Neural progenitor cell (in vitro differentiated cells): ENCODE data around the gene TMEM247. TPM values are rescaled to one million over a fixed set of nuclear protein-coding genes. Genes with fewer than 3 reads are reported as not detected.
"Not testable (repeated sequence)": the region's sequence is repeated elsewhere in the genome, so short reads cannot be mapped to it uniquely, and the experiment has no call there.

Source experiments
- DNase-seq: peaks from one replicate; pipeline ENCODE4 v3.0.0-alpha.2; 2016; ENCODE audit warnings: low spot score
- H2AFZ ChIP-seq: fragments of 200-600 bp; sonication (generic); replicated peaks from 2 replicates; pipeline ENCODE4 v1.6.1; 2016; ENCODE audit warnings: antibody characterized with exemption
- H3F3A ChIP-seq: fragments of 200-600 bp; sonication (generic); 2 replicates; pipeline ENCODE4 v1.6.1; 2016; ENCODE audit warnings: antibody characterized with exemption, low read depth
- H3K27ac ChIP-seq: fragments of 200-600 bp; sonication (generic); 2 replicates; pipeline ENCODE4 v1.5.1; 2016; ENCODE audit warnings: mild to moderate bottlenecking
- H3K27me3 ChIP-seq: fragments of 200-600 bp; sonication (generic); 2 replicates; pipeline ENCODE4 v1.6.1; 2016; ENCODE audit warnings: mild to moderate bottlenecking, moderate library complexity
- H3K36me3 ChIP-seq: fragments of 200-600 bp; sonication (generic); 2 replicates; pipeline ENCODE4 v1.5.1; 2016
- H3K4me1 ChIP-seq: fragments of 200-600 bp; sonication (generic); 2 replicates; pipeline ENCODE4 v1.6.1; 2016; ENCODE audit warnings: mixed run types
- H3K4me2 ChIP-seq: fragments of 200-600 bp; sonication (generic); 2 replicates; pipeline ENCODE4 v1.6.1; 2016
- H3K4me3 ChIP-seq: fragments of 200-600 bp; sonication (generic); 2 replicates; pipeline ENCODE4 v1.5.1; 2016
- H3K79me2 ChIP-seq: fragments of 200-600 bp; sonication (generic); 2 replicates; pipeline ENCODE4 v1.6.1; 2016; ENCODE audit warnings: low read depth
- H3K9ac ChIP-seq: fragments of 200-600 bp; sonication (generic); 2 replicates; pipeline ENCODE4 v1.6.1; 2016
- H3K9me3 ChIP-seq: fragments of 200-600 bp; sonication (generic); 2 replicates; pipeline ENCODE4 v1.5.1; 2016; ENCODE audit warnings: low read depth
- H4K20me1 ChIP-seq: fragments of 200-600 bp; sonication (generic); 2 replicates; pipeline ENCODE4 v1.6.1; 2016; ENCODE audit warnings: low read depth
- H3K27ac Mint-ChIP-seq: 3 replicates; pipeline ENCODE4 v1.8.0; 2021; ENCODE audit warnings: mixed read lengths
- H3K27me3 Mint-ChIP-seq: 2 replicates; pipeline ENCODE4 v1.8.0; 2022; ENCODE audit warnings: low read depth, mild to moderate bottlenecking, inconsistent platforms, moderate library complexity, mixed read lengths; ENCODE audit not compliant: insufficient read depth
- H3K36me3 Mint-ChIP-seq: 3 replicates; pipeline ENCODE4 v1.8.0; 2021; ENCODE audit warnings: mixed read lengths
- H3K4me1 Mint-ChIP-seq: 3 replicates; pipeline ENCODE4 v1.8.0; 2021; ENCODE audit warnings: mixed read lengths
- H3K4me3 Mint-ChIP-seq: 3 replicates; pipeline ENCODE4 v1.8.0; 2021; ENCODE audit warnings: mild to moderate bottlenecking, moderate library complexity, mixed read lengths
- H3K9me3 Mint-ChIP-seq: 3 replicates; pipeline ENCODE4 v1.8.0; 2020; ENCODE audit warnings: mixed read lengths
- EZH2 ChIP-seq: fragments of 200-600 bp; sonication (generic); IDR thresholded peaks from 2 replicates; pipeline ENCODE4 v1.6.1; 2017; ENCODE audit warnings: antibody characterized with exemption, mild to moderate bottlenecking, moderate library complexity
- EZH2phosphoT487 ChIP-seq: fragments of 200-600 bp; sonication (generic); IDR thresholded peaks from 2 replicates; pipeline ENCODE4 v1.6.1; 2017; ENCODE audit warnings: antibody characterized with exemption
- total RNA-seq: library from RNA; depleted of rRNA; stranded (reverse); fragments of >200 nt; gene quantifications from 2 replicates; pipeline ENCODE4 v1.2.3, GENCODE V29; 2015; ENCODE audit warnings: low replicate concordance
- TF ChIP-seq, protein P1 (sequence below): fragments of 200-600 bp; sonication (generic); IDR thresholded peaks from 2 replicates; pipeline ENCODE4 v1.5.1; 2017; ENCODE audit warnings: antibody characterized with exemption, mild to moderate bottlenecking

Gene TMEM247
- total RNA-seq, 1 donor from 2014 or later, result not detected

DNA sequence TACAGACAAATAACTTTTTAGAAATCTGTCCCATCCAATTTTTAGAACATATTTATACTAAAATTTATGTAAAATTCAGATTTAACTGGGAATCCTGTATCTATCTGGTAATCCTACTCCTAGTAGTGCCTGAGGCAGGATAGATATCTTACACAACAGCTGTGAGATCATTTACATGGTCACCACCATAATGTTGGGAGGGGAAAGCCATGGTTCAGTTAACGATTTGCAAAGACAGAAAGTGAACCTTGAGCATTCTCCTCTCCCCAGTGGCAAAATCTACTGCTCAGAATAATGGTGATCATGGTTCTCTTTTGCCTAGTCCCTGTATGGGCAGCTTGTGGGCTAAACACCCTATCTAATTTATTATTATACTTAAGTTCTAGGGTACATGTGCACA is 7.7 kb upstream of the TMEM247 start:
- Mint-ChIP-seq H3K9me3 (peaks cover 11% of the 10 kb centered on the region), H3K27me3 (no peaks in the 10 kb centered on the region), H3K27ac (no peak overlapping the region), H3K4me1 (no peaks in the 10 kb centered on the region), H3K36me3 (no peaks in the 10 kb centered on the region), H3K4me3 (no peak overlapping the region)
- Histone ChIP-seq H3K4me1 (no peaks in the 10 kb centered on the region), H3F3A (no peaks in the 10 kb centered on the region), H3K4me3 (no peak overlapping the region), H3K27ac (no peak overlapping the region), H2AFZ (no peak overlapping the region), H3K79me2 (no peaks in the 10 kb centered on the region), H3K9me3 (no peaks in the 10 kb centered on the region), H4K20me1 (no peaks in the 10 kb centered on the region), H3K9ac (no peak overlapping the region), H3K27me3 (no peaks in the 10 kb centered on the region), H3K4me2 (no peak overlapping the region), H3K36me3 (no peaks in the 10 kb centered on the region)
- TF ChIP-seq, protein P1, sequence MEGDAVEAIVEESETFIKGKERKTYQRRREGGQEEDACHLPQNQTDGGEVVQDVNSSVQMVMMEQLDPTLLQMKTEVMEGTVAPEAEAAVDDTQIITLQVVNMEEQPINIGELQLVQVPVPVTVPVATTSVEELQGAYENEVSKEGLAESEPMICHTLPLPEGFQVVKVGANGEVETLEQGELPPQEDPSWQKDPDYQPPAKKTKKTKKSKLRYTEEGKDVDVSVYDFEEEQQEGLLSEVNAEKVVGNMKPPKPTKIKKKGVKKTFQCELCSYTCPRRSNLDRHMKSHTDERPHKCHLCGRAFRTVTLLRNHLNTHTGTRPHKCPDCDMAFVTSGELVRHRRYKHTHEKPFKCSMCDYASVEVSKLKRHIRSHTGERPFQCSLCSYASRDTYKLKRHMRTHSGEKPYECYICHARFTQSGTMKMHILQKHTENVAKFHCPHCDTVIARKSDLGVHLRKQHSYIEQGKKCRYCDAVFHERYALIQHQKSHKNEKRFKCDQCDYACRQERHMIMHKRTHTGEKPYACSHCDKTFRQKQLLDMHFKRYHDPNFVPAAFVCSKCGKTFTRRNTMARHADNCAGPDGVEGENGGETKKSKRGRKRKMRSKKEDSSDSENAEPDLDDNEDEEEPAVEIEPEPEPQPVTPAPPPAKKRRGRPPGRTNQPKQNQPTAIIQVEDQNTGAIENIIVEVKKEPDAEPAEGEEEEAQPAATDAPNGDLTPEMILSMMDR, result no peak
- TF ChIP-seq EZH2phosphoT487 (no peak), EZH2 (no peak)
- no peak for DNase-seq

DNA sequence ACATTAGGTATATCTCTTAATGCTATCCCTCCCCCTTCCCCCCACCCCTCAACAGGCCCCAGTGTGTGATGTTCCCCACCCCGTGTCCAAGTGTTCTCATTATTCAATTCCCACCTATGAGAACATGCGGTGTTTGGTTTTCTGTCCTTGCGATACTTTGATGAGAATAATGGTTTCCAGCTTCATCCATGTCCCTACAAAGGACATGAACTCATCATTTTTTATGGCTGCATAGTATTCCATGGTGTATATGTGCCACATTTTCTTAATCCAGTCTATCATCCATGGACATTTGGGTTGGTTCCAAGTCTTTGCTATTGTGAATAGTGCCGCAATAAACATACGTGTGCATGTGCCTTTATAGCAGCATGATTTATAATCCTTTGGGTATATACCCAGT is 7.2 kb upstream of the TMEM247 start:
- H3K4me1 Mint-ChIP-seq, H3K9ac ChIP-seq, H3K9me3 ChIP-seq, H4K20me1 ChIP-seq, H3K79me2 ChIP-seq, H3K4me3 Mint-ChIP-seq, H3K27me3 Mint-ChIP-seq, H3K4me1 ChIP-seq, H3K27ac ChIP-seq, DNase-seq, H3K4me2 ChIP-seq, H3K36me3 ChIP-seq, H3K36me3 Mint-ChIP-seq, H2AFZ ChIP-seq, H3K4me3 ChIP-seq, H3K27ac Mint-ChIP-seq, H3K27me3 ChIP-seq, H3F3A ChIP-seq: not testable (repeated sequence)
- H3K9me3 Mint-ChIP-seq, result peaks cover 11% of the 10 kb centered on the region

DNA sequence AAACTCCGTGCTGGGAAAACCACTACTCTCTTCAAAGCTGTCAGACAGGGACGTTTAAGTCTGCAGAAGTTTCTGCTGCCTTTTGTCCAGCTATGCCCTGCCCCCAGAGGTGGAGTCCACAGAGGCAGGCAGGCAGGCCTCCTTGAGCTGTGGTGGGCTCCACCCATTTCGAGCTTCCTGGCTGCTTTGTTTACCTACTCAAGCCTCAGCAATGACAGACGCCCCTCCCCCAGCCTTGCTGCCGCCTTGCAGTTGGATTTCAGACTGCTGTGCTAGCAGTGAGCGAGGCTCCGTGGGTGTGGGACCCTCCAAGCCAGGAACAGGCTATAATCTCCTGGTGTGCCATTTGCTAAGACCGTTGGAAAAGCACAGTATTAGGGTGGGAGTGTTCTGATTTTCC is 1.9 kb upstream of the TMEM247 start:
- not testable (repeated sequence) for H3K4me1 ChIP-seq, H3K4me2 ChIP-seq, H3K27me3 Mint-ChIP-seq

DNA sequence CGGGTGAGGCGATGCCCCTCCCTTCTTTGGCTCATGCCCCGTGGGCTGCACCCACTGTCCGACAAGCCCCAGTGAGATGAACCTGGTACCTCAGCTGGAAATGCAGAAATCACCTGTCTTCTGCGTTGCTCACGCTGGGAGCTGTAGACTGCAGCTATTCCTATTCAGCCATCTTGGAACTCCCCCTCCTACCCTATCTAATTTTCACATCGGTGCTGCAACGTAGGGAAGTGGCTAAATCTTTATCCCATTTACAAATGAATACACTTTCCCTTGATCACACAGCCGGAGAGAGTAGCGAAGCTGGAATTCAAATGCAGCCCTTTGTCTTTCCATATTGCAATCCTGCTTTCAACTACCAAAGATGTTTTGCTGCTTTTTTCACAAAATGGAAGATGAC is 1.4 kb upstream of the TMEM247 start:
- Histone ChIP-seq H3K9me3 (no peaks in the 10 kb centered on the region), H2AFZ (no peak overlapping the region), H3K4me3 (no peak overlapping the region), H3K27me3 (no peaks in the 10 kb centered on the region), H3K4me1 (no peaks in the 10 kb centered on the region), H3K36me3 (no peaks in the 10 kb centered on the region), H4K20me1 (no peaks in the 10 kb centered on the region), H3K4me2 (no peak overlapping the region), H3F3A (no peaks in the 10 kb centered on the region), H3K79me2 (no peaks in the 10 kb centered on the region), H3K9ac (no peak overlapping the region), H3K27ac (no peak overlapping the region)
- no peak for DNase-seq
- no peak overlapping the region for H3K27ac Mint-ChIP-seq
- peaks cover 2% of the 10 kb centered on the region for H3K27me3 Mint-ChIP-seq
- no peaks in the 10 kb centered on the region for H3K36me3 Mint-ChIP-seq
- H3K4me3 Mint-ChIP-seq, result no peak overlapping the region
- peaks cover 2% of the 10 kb centered on the region for H3K4me1 Mint-ChIP-seq
- TF ChIP-seq EZH2phosphoT487 (no peak), EZH2 (no peak)
- TF ChIP-seq, protein P1, result no peak
- H3K9me3 Mint-ChIP-seq, result peaks cover 25% of the 10 kb centered on the region

More for the DNA sequence above, 1.9 kb upstream of the TMEM247 start:
- not testable (repeated sequence) for H4K20me1 ChIP-seq, H3K4me3 ChIP-seq, H3K36me3 ChIP-seq, H3K27me3 ChIP-seq, H3K4me1 Mint-ChIP-seq, H3K9ac ChIP-seq, H3K79me2 ChIP-seq, H3K27ac Mint-ChIP-seq, DNase-seq, H2AFZ ChIP-seq, H3K9me3 ChIP-seq, H3K36me3 Mint-ChIP-seq, H3K27ac ChIP-seq, H3K4me3 Mint-ChIP-seq, H3F3A ChIP-seq
- H3K9me3 Mint-ChIP-seq, result peaks cover 25% of the 10 kb centered on the region
